HL-60 (cell line): Measurements from ENCODE around the gene EIF4A3.

ENCODE experiments used
- DNase-seq, 2 experiments: peaks; one replicate each; pipeline ENCODE4 v3.0.0-alpha.2; 2010 to 2020; ENCODE audit warnings: low read depth in 1 of 2, low spot score in 1 of 2
- H3K27ac ChIP-seq: fragments of 250-450 bp; sonication (Bioruptor Pico); replicated peaks from 2 replicates; pipeline ENCODE4 v1.5.1; 2020; ENCODE audit warnings: mild to moderate bottlenecking, moderate library complexity
- H3K27me3 ChIP-seq: fragments of 250-450 bp; sonication (Bioruptor Pico); 2 replicates; pipeline ENCODE4 v1.5.1; 2021; ENCODE audit warnings: mild to moderate bottlenecking, moderate library complexity; ENCODE audit not compliant: insufficient read depth, poor library complexity, severe bottlenecking
- H3K4me3 ChIP-seq: replicated peaks from 2 replicates; pipeline ENCODE4 v1.5.1; 2011; ENCODE audit warnings: mild to moderate bottlenecking, control low read depth, low read length; ENCODE audit not compliant: insufficient read depth
- CTCF ChIP-seq: IDR thresholded peaks from one replicate; pipeline ENCODE4 v1.5.1; 2011; ENCODE audit warnings: low read length, control low read depth, inconsistent platforms; ENCODE audit not compliant: insufficient read depth
- GABPA ChIP-seq: IDR thresholded peaks from 2 replicates; pipeline ENCODE4 v1.6.1; 2012; ENCODE audit warnings: low read depth
- POLR2AphosphoS5 ChIP-seq: IDR thresholded peaks from 2 replicates; pipeline ENCODE4 v1.6.1; 2012; ENCODE audit warnings: low read depth
- REST ChIP-seq: IDR thresholded peaks from 2 replicates; pipeline ENCODE4 v1.6.1; 2012; ENCODE audit warnings: low read depth; ENCODE audit not compliant: insufficient replicate concordance
- SPI1 ChIP-seq: IDR thresholded peaks from 2 replicates; pipeline ENCODE4 v1.6.1; 2012; ENCODE audit warnings: low read depth, mild to moderate bottlenecking, borderline replicate concordance

EIF4A3 gene

GRCh38 chr17:80154166-80154565, 7.2 kb upstream of the EIF4A3 start:
- TF ChIP-seq CTCF (no peak), SPI1 (no peak), POLR2AphosphoS5 (no peak), REST (no peak), GABPA (no peak)
- Histone ChIP-seq H3K4me3 (no peak overlapping the region), H3K27me3 (no peaks in the 10 kb centered on the region), H3K27ac (no peak overlapping the region)
- DNase-seq = no peak

- DNase-seq = no peak
- H3K27me3 ChIP-seq = no peaks in the 10 kb centered on the region
- H3K27ac ChIP-seq = peak overlapping the region; percentile 68
- H3K4me3 ChIP-seq = no peak overlapping the region
- no peak for TF ChIP-seq POLR2AphosphoS5
- TF ChIP-seq SPI1 = no peak
- TF ChIP-seq GABPA = no peak
- TF ChIP-seq REST = no peak
- TF ChIP-seq CTCF = no peak
These were observed 6.1 kb upstream of the EIF4A3 start for GRCh38 chr17:80153004-80153403.

GRCh38 chr17:80152081-80152702, 5.3 kb upstream of the EIF4A3 start:
- Histone ChIP-seq H3K27ac (peak overlapping the region; percentile 68), H3K4me3 (no peak overlapping the region), H3K27me3 (no peaks in the 10 kb centered on the region)
- TF ChIP-seq POLR2AphosphoS5 = no peak
- no peak for TF ChIP-seq CTCF
- TF ChIP-seq SPI1 = peak; percentile 56; the same call in 1 of the 2 replicates
- TF ChIP-seq GABPA = peak; percentile 68
- no peak for TF ChIP-seq REST
- DNase-seq = peak in 1 of 2 experiments; percentile 92
